CD4-positive, alpha-beta T cell treated with Interleukin-4 for 4 hours (primary cell): ENCODE results near the gene DNM2.

Source experiments
- DNase-seq: peaks from one replicate; pipeline ENCODE4 v3.0.0-alpha.2; 2020

DNM2 gene

DNA sequence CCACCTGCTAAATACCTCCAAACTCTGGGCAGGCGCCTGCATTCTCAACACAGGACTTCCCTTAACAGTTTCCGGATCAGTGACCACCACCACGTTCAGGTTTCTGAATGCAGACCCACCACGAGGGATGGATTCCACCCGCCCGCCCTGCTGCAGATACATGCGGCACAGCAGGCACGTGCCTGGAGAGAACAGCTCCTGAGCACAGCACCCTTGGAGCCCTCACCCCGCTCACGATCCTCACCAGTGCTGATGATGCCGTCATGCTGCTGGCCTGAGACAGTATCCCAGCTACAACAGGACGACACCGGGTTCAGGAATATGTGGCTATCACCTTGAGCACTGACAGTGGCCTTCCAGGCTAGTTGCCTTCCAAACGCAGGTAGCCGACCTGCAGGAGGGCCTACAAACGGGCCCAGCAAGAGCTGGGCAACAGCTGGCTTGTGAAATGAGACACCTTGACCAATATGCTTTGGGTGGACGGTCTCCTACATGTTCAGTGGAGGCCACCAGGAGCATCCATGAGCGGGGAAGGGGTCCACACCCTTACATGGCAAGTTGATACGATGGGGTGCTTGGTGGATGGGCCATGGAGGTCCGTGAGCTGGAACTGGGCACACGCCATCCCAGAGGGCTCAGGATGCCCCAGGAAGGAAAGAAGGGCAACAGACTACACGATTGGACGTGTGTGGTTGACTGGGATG lies 26.5 kb upstream of the DNM2 start:
- no peak for DNase-seq

DNA sequence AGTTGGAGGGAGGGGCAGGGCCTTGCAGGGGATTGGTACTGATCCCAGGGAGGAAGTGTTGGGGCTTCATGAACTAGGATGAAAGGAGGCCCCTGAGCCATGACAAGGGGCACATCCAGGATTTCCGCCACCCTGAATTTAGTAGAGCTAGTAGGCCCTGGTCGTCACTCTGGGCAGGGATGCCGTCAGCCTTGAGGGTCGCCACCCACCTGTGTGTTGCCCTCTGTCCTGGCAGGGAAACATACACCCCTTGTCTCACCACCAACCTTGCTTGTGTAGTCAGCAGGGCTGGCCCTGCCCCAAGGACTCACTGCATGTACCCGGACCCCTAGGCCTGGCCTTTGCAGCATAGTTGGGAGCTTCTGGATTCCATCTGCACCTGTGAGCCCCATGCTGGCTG lies 26.0 kb upstream of the DNM2 start:
- DNase-seq, result no peak

DNA sequence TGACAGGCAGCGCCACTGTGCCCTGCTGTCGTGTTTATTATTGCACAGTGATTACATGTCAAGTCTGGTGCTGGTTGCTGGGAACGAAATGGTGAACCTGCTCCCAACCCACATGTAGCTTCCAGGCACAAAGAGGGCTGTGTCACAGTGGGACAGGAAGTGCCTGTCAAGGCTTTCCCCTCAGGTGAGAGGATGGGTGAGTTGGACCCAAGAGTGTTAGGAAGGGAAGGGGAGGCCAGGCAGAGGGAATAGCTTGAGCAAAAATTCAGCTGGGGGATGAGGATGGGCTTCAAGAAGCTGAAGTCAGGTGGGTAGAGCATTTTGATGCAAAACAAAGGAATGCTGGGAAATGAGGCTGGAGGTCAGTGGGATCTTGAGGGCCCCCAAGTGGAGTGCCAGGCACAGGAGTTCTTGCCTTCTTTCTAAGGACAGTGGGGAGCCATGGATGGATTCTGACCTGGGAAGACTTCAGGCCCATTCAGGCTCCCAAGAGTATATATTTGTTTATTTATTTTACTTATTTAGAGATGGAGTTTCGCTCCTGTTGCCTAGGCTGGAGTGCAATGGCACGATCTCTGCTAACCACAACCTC lies 25.1 kb upstream of the DNM2 start:
- DNase-seq, result no peak

DNA sequence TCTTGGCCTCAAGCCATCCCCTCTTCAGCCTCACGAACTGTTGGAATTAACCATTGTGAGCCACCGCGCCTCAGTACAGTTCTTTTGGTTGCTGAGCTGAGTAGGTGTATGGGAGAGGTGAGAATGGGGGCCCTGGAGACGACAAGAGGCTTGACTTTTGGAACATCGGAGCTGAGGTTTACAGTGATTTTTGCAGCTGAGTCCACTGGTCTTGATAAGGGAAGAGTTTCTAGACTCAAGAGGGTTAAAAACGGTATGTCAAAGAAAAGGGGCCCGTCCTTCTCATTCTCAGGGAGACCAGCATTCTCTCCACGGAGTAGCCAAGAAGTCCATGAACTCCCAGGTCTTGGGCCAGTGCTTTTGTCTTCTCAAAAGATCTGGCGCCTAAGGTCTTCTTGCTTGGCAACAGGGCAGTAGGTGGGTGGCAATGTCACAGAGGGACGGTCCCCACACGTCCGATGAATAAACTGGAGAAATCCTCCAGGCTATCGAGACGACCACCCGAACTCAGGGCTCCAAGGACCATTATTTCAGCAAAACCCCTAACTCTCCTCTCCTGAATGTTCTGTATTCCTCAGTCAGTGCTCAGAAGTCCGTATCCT lies 23.1 kb upstream of the DNM2 start:
- DNase-seq, result no peak

DNA sequence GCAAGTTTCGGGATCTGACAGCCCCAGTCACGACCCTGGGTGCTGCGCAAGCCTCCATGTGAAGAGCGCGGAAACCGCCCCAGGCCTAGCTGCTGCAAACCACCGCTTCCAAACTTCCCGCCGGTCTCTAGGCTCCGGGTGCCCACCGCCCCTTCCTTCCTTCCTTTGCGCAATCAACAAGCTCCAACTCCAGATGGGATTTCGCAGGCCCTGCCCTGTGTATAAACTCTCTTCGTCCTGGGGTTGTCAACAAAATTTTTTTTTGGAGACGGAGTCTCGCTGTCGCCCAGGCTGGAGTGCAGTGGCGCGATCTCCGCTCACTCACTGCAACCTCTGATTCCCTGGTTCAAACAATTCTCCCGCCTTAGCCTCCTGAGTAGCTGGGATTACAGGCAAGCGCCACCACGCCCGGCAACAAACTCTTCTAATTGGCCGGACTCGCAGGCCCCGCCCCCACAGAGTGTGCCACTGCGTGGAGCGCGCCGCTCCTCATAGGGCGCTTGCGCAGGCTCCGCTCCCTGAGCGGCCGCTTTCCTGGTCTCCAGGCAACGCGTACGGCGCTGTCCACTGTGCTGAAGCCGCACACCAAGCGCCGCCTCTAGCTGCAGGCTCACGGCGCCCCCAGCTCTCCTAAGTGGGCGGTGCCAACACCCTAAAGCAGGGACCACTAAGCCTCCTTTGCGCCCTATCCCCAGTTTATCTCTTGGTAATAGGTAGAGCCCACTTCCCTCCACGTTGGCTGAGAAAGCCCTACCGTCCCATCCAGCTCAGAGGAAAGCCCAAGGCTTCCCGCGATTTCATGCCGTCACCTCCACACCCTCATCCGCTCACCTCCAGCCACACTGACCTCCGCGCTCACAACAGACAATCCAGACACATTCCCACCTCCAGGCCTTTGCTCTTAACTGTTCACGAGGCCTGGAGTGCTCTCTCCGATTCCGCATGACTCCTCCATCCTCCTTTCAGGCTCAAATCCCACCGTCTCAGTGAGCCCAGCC lies 22.2 kb upstream of the DNM2 start:
- DNase-seq, result peak; percentile 86

DNA sequence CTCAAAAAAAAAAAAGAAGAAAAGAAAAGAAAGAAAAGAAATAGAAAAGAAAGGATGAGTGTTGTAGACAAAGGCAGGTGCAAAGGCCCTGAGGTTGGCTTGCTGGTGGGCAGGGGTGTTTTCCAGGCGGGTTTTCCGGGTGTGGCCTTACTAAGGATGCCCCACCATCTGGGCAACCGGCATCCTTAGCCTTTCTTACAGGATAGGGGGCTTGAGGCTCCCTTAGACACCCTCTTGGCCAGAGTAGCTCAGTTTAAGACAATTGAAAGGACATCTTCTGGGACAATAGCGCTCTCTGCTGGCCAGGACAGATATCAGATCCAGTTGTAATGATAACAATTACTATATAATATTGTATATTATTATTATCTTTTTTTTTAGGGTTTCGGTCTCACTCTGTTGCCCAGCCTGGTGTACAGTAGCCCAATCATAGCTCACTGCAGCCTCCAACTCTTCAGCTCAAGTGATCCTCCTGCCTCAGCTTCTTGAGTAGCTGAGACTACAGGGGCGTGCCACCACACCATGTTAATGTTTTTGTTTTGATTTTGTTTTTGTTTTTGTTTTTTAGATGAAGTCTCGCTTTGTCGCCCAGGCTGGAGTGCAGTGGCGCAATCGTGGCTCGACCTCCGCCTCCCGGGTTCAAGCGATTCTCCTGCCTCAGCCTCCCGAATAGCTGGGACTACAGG lies 18.1 kb upstream of the DNM2 start:
- peak; percentile 71 for DNase-seq

DNA sequence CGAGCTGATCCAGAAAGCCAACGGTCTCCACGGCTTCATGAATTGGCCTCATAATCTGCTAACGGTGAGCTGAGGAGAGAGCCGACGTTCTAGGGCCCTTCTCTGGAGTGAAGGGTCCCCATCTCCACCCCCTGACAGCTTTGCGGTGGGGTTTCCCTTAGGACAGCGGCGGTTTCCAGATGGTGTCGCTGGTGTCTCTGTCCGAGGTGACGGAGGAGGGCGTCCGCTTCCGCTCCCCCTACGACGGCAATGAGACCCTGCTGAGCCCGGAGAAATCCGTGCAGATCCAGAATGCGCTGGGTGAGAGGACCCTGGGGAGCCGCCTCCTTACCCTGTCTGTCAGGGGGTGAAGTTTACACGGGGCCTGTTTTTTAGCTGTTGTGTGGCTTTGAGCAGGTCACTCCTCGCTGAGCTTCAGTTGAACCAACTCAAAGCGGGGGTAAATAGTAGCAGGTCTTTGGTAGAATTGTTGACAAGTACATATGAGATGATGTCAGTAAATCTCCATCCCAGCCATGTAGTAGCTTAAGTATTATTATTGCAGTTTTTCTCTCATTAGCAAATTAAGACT lies 15.8 kb upstream of the DNM2 start:
- DNase-seq, result no peak

DNA sequence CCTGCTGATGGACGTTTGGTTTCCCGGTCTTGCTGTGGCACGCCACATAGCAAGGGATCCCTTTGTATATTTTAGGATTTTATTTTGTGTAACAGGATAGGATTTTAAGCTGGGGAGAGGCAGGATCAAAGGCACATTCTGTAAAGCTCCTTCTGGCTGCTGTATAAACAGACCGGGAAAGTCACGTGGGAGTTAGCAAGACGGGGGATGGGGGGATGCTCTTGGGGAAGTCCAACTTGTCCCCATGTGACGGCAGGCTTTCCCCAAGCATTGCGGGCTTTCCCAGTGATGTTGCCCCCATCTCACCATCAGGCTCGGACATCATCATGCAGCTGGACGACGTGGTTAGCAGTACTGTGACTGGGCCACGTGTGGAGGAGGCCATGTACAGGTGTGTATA lies 10.9 kb upstream of the DNM2 start:
- no peak for DNase-seq

DNA sequence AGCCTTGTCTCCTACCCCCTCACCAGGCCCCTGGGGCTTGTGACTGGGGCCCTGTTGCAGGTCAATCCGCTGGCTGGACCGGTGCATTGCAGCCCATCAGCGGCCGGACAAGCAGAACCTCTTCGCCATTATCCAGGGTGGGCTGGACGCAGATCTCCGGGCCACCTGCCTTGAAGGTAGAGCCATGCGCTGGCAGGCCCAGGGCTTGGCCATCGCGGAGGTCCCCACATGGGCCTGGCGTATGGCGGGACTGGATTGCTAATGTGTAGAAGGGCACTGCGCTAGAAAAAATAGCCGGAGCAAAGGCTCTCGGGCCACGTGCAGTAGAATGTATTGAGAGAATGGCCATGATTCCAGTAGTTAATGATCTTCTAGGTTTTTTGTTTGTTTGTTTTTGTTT lies 10.4 kb upstream of the DNM2 start:
- no peak for DNase-seq

DNA sequence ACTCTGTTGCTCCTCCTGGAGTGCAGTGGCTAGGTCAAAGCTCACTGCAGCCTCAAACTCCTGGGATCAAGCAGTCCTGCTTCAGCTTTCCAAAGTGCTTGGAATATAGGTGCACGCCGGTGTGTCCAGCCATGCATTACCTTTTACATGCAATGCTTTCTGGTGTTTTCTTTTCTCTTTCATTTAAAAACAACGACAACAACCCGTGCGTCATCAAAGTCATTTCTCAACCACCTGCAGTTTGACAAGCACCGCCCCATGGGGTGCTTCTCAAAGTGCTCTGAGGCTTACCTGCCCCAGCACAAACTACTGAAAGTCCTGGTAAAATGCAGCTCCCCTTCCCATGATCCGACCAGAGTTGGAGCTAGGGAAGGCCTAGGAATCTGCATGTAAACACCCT lies 9.6 kb upstream of the DNM2 start:
- DNase-seq, result no peak

DNA sequence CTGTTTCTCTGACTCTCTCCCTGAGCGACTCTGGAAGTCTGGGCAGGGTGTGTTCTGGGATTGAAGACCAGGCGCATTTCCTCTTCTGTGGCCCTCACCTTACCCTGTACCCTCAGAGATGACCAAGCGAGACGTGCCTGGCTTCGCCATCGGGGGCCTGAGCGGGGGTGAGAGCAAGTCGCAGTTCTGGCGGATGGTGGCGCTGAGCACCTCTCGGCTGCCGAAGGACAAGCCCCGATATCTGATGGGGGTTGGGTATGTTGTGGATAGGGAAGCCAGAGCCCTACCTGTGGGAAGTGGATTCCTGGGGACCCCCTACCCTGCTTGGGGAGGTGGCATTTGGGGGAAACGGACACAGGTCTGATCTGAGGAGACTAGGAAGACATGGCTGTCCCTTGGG lies 5.8 kb upstream of the DNM2 start:
- no peak for DNase-seq

DNA sequence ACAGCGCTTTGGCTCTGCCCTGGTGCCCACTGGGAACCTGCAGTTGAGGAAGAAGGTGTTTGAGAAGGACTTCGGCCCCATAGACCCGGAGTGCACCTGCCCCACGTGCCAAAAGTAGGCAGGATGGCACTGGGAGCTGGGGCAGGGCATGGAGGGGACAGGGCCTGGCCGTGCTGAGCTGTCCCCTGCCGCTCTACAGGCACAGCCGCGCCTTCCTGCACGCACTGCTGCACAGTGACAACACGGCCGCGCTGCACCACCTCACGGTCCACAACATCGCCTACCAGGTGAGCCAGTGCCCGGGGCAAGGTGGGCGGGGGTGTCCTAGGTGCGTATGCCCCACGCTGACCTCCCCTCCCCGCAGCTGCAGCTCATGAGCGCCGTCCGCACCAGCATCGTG lies 5.1 kb upstream of the DNM2 start:
- DNase-seq, result no peak

DNA sequence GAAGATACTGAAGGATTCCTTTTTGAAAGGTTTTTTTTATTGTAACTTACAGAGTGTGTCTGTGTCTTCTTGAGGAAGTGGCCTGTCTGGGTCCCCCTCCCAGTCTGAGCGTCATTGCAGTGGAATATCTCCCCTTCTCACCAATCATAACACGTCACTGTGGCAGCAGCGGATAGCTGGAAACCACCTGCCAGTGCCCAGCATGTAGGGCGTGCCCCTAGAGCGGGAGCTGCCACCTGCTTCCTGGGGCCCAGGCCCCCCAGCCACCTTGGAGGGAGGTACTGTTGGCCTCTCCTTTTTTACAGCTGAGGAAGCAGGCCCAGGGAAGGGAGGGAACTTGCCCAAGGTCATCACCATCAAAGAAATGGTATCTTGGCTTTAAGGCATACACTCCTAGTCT lies 4.6 kb upstream of the DNM2 start:
- DNase-seq, result no peak

DNA sequence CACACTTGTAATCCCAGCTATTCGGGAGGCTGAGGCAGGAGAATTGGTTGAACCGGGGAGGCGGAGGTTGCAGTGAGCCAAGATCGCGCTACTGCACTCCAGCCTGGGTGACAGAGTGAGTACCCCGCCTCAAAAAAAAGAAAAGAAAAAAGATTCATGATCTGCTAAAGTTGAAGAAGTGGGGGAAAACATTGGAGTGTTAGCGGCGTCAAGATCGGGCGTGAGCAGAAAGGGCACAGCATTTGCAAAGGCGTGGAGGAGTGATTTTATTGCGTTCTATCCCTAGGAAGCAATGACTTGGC lies 874 bp upstream of the DNM2 start:
- DNase-seq, result no peak

DNA sequence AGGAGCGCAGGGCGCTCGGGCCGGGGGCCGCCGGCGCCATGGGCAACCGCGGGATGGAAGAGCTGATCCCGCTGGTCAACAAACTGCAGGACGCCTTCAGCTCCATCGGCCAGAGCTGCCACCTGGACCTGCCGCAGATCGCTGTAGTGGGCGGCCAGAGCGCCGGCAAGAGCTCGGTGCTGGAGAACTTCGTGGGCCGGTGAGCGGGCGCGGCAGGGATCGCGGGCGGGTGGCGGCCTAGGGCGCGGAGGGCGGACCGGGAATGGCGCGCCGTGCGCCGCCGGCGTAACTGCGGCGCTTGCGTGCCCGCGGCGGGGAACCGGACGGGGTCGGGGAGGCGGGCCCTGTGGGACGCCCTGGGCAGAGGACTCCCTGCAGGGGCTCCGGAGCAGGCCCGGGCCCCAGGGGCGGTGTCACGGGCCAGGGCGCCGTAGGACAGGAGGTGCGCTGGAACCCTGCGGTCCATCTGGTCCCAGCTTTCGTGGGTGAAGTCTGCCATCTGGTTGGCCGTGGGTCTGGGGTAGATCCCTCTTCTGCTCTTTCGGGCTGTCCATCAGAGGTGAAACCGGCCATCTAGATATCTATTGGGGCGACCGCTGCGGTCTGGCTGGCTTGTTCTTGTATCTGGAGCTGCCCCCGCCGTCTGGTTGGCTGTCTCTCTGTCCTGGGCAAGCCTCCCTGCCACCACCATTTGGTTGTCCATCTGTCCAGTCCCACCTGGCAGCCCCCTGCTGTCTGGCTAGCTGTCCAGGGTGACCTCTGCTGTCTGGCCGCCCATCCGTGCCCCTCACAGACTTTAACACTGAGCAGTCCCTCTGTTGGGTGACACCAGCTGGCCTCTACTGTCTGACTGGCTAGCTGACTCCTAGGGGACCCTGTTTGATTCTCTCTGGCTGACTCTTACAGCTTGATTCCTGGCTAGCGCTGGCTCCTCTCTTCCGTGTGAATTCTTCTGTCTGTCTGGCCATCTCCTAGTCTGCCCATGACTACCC lies 622 bp downstream of the DNM2 start:
- DNase-seq, result peak; percentile 30

DNA sequence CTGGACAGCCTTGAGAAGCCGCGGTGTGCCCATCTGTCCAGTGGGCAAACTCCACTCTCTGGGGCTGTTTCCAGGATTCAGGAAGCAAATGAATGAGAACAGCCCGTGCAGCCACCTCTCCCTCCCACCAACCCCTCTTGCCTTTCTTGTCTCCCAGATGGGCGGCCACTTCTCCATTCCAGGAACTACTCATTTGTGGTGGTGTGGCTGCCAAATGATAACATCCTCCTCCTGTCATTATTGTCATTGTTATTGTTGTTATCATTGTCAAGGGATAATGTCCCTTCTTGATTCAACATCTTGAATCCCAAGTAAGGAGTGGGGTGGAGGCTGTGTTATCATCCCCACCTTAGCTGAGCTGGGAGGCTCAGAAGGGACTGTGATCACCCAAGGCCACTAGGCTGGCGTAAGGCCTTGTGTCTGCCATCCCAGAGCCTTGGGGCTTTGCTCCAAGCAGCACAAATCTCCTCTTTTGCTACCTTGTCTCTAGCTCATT lies 1.6 kb downstream of the DNM2 start:
- DNase-seq, result no peak

DNA sequence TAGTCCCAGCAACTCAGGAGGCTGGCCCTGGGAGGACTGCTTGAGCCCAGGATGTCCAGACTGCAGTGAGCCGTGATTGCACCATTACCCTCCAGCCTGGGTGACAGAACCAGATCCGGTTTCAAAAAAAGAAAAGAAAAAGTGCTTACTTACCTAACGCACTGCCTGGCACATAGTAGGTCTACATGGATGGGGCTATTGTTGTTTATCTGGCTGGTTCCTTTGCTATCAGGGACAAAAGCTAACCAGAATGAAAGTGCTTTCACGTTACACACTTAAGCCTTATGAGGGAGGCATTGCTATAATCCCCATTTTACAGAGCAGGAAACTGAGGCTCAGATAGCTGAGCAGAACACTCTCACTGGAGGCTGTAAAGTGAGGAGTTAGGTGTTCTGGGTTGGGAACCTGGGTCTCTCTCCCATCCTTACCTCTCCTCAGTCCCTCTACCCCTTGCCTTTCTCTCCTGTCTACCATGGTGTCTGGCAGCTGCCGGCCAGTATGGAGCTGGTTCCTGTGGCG lies 2.8 kb downstream of the DNM2 start:
- DNase-seq, result no peak

DNA sequence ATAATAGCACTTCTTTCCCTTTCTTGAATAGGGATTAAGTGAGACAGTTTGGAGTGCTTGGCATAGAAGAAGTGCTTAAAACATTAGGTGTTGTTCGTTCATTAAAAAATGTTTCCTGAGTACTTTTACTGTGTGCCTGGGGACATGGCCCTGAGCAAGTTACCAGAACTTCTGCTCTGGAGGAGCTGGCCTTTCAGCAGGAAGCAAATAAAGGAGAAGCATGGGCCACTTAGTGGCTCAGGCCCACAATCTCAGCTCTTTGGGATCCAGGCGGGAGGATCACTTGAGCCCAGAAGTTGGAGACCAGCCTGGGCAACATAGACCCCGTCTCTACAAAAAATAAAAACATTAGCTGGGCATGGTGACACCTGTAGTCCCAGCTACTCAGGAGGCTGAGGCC lies 5.7 kb downstream of the DNM2 start:
- no peak for DNase-seq

DNA sequence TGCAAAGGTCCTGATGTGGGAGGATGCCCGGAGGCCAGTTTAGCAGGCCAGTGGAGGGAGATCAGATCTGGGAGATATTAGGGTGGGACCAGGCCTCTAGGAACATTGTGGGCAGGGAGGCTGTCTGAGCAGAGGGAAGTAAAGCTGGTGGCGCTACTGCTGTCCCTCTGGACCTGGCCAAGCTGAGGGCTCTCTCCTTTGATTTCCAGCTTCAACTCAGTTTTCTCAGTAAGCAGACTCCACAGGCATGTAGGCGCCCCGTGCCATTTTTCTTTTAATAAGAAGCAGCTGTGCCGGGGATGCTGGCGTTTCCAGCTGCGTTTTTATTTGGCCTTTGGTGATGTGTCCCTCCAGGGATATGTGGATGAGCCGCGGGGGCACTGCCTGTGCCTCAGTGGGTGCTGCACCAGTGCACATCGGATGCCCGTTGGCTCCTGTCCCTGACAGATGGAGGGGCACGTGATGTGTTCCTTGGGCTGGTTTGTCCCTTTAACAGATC lies 6.7 kb downstream of the DNM2 start:
- DNase-seq, result no peak

DNA sequence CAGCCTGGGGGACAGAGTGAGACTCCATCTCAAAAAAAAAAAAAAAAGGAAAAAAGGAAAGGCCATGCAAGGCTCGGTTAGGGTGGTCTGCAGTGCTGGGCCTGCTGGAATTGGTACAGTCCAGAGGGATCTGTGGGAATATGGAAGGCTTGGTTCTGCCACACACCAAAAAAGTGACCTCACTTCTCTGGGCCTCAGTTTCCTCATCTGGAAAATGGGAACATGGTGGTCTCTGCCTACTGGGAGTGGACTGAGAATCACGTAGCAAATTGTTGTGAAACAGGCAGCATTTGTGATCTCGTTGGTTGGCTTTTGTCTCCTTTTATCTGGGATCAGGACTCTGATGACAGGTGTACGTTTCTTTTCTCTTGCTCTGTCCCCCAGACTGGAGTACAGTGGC lies 7.5 kb downstream of the DNM2 start:
- DNase-seq, result no peak

DNA sequence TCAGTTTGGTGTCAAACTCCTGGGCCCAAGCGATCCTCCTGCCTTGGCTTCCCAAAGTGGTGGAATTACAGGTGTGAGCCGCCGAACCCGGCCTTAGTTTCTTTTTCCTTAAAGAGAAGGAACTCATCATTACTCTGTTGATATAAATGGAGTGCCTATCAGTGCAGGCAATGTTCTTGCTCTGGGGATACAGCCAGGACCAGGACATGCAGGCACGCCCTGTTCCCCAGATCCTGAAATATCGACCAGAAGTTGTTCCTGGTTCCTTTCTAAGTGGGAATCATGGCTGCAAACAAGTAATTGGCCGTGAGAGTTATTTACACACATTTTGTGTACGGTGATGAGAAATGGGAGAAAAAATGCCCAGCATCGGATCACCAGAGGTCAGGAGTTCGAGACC lies 8.4 kb downstream of the DNM2 start:
- no peak for DNase-seq
